Neuronal stem cell (in vitro differentiated cells): Measurements from ENCODE around the gene SEPHS1.

Experiments
- DNase-seq: peaks from one replicate; pipeline ENCODE4 v3.0.0-alpha.2; 2013; ENCODE audit warnings: low spot score
- H2AFZ ChIP-seq: one replicate; pipeline ENCODE4 v1.6.1; 2013; ENCODE audit warnings: mild to moderate bottlenecking, low read length, inconsistent platforms
- H2AK5ac ChIP-seq: 2 replicates; pipeline ENCODE4 v1.6.1; 2013; ENCODE audit warnings: low read depth, mild to moderate bottlenecking, inconsistent platforms, low read length, moderate library complexity, mixed read lengths
- H2BK120ac ChIP-seq: 2 replicates; pipeline ENCODE4 v1.6.1; 2013; ENCODE audit warnings: low read depth, mild to moderate bottlenecking, inconsistent platforms, low read length, moderate library complexity, mixed read lengths
- H2BK12ac ChIP-seq: one replicate; pipeline ENCODE4 v1.6.1; 2013; ENCODE audit warnings: low read length, inconsistent platforms
- H2BK15ac ChIP-seq: 2 replicates; pipeline ENCODE4 v1.6.1; 2013; ENCODE audit warnings: mild to moderate bottlenecking, low read length, inconsistent platforms, mixed read lengths
- H2BK5ac ChIP-seq: one replicate; pipeline ENCODE4 v1.6.1; 2013; ENCODE audit warnings: inconsistent platforms, mild to moderate bottlenecking, low read length, moderate library complexity
- H3K14ac ChIP-seq: one replicate; pipeline ENCODE4 v1.6.1; 2013; ENCODE audit warnings: low read length, inconsistent platforms
- H3K18ac ChIP-seq: 2 replicates; pipeline ENCODE4 v1.6.1; 2013; ENCODE audit warnings: low read length, inconsistent platforms
- H3K23ac ChIP-seq: 2 replicates; pipeline ENCODE4 v1.6.1; 2013; ENCODE audit warnings: low read depth, mild to moderate bottlenecking, mixed read lengths, low read length, inconsistent platforms; ENCODE audit not compliant: poor library complexity
- H3K27ac ChIP-seq: replicated peaks from 3 replicates; pipeline ENCODE4 v1.5.1; 2013; ENCODE audit warnings: low read length, inconsistent platforms
- H3K27me3 ChIP-seq, 3 experiments: 2 replicates each; pipeline ENCODE4 v1.6.1; 2013; ENCODE audit warnings: low read length in 3 of 3, mild to moderate bottlenecking in 2 of 3, inconsistent platforms in 1 of 3, low read depth in 1 of 3, mixed read lengths in 1 of 3, moderate library complexity in 1 of 3; ENCODE audit not compliant: control insufficient read depth in 3 of 3, insufficient read depth in 3 of 3
- H3K36me3 ChIP-seq, 2 donors: replicated peaks in 1 of 2; 2 replicates each; pipeline ENCODE4 v1.6.1; 2013; ENCODE audit warnings: low read length in 2 of 2; ENCODE audit not compliant: control insufficient read depth in 2 of 2, insufficient read depth in 2 of 2
- H3K4ac ChIP-seq: 2 replicates; pipeline ENCODE4 v1.6.1; 2013; ENCODE audit warnings: inconsistent platforms, mild to moderate bottlenecking, low read length, moderate library complexity
- H3K4me1 ChIP-seq, 2 donors: 1 replicate in 1 of 2; 2 replicates in 1 of 2; pipeline ENCODE4 v1.6.1; 2013; ENCODE audit warnings: low read length in 2 of 2, low read depth in 1 of 2; ENCODE audit not compliant: control insufficient read depth in 2 of 2, insufficient read depth in 1 of 2
- H3K4me2 ChIP-seq: one replicate; pipeline ENCODE4 v1.6.1; 2013; ENCODE audit warnings: mild to moderate bottlenecking, low read length, inconsistent platforms; ENCODE audit not compliant: insufficient read depth, poor library complexity, severe bottlenecking
- H3K4me3 ChIP-seq, 2 donors: 2 replicates each; pipeline ENCODE4 v1.5.1; 2013; ENCODE audit warnings: low read length in 2 of 2, mild to moderate bottlenecking in 2 of 2, inconsistent platforms in 1 of 2, moderate library complexity in 1 of 2
- H3K79me1 ChIP-seq: one replicate; pipeline ENCODE4 v1.6.1; 2013; ENCODE audit warnings: low read depth, mild to moderate bottlenecking, inconsistent platforms, low read length, moderate library complexity
- H3K9ac ChIP-seq: one replicate; pipeline ENCODE4 v1.6.1; 2013; ENCODE audit warnings: mild to moderate bottlenecking, low read depth, low read length, inconsistent platforms; ENCODE audit not compliant: poor library complexity
- H3K9me3 ChIP-seq, 2 donors: replicated peaks in 1 of 2; 2 replicates each; pipeline versions ENCODE3 to v1.6.1; 2013; ENCODE audit warnings: low read length in 2 of 2, mild to moderate bottlenecking in 2 of 2, inconsistent platforms in 1 of 2, low read depth in 1 of 2, mixed read lengths in 1 of 2, moderate library complexity in 1 of 2; ENCODE audit not compliant: control insufficient read depth in 2 of 2, insufficient read depth in 1 of 2
- H4K8ac ChIP-seq: one replicate; pipeline ENCODE4 v1.6.1; 2013; ENCODE audit warnings: low read depth, mild to moderate bottlenecking, inconsistent platforms, low read length, moderate library complexity
- H4K91ac ChIP-seq: one replicate; pipeline ENCODE4 v1.6.1; 2013; ENCODE audit warnings: low read length, low read depth, mild to moderate bottlenecking, inconsistent platforms; ENCODE audit not compliant: poor library complexity
- WGBS, 2 donors: extraction: QIAGEN DNeasy Blood & Tissue Kit; methylation state at CpG; one replicate each; pipeline ENCODE4 v1.1.7; 2013; ENCODE audit warnings: missing lambda C conversion rate in 2 of 2, mixed read lengths in 1 of 2; ENCODE audit not compliant: insufficient read length in 2 of 2, insufficient replicate concordance in 1 of 2; ENCODE audit errors: extremely low coverage in 2 of 2; 5-methylcytosine and 5-hydroxymethylcytosine counted together

SEPHS1 gene

DNA sequence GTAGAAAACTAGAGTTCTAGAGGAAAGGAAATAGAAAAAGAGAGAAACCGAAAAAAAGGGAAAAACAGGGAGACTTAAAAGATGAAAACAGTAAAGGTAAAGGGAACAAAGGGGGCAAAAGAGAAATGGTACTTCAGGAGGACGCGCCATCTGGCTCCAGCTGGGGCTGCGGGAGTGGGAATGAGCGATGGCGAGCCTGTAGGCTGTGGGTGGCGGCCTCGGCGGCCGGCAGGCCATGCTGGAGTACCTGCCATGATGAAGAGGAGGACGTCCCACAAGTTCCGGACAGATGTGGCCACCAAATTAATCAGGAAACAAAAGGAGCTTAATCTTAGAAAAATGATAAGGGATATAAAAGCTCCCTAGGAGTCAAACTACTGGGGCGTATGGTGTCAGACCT is 26.5 kb downstream of the SEPHS1 start:
- no peak overlapping the region for H3K14ac ChIP-seq
- no peak overlapping the region for H3K23ac ChIP-seq
- peaks cover 23 to 93% of the 10 kb centered on the region in 2 donors for H3K36me3 ChIP-seq
- H2BK12ac ChIP-seq, result no peak overlapping the region
- H3K4ac ChIP-seq, result no peak overlapping the region
- H3K4me1 ChIP-seq, result no peaks in the 10 kb centered on the region
- H3K18ac ChIP-seq, result no peak overlapping the region
- DNase-seq, result no peak
- no peak overlapping the region for H4K91ac ChIP-seq
- H2BK15ac ChIP-seq, result no peak overlapping the region
- H3K27me3 ChIP-seq, result no peaks in the 10 kb centered on the region
- WGBS, 2 donors, result no CpG with 5 or more reads among the region's 13 CpGs
- no peak overlapping the region for H2BK5ac ChIP-seq
- H2AFZ ChIP-seq, result no peak overlapping the region
- no peak overlapping the region for H3K4me3 ChIP-seq
- no peak overlapping the region for H3K9ac ChIP-seq
- no peak overlapping the region for H2BK120ac ChIP-seq
- no peak overlapping the region for H4K8ac ChIP-seq
- H2AK5ac ChIP-seq, result no peak overlapping the region
- H3K79me1 ChIP-seq, result no peaks in the 10 kb centered on the region
- H3K4me2 ChIP-seq, result no peak overlapping the region
- no peaks in the 10 kb centered on the region for H3K9me3 ChIP-seq
- H3K27ac ChIP-seq, result no peak overlapping the region

DNA sequence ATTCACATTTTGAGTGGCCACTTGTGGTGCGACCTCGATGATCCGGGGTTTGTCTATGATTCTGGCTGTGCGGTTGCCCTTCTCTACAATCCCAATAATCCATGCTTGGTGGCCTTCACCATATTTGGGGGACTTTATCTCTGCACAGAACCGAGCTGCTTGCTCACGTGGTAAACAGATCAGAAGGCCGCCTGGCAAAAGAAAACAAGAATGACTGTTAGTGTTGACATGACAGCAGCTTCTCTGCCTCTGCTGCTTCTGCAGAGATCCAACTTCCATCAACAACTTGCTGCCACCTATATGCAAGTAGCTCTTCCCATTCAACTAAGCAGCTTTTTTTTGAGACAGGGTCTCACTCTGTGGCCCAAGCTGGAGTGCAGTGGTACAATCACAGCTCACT is 28.9 kb downstream of the SEPHS1 start:
- Histone ChIP-seq H3K14ac (no peak overlapping the region), H2AK5ac (no peak overlapping the region), H2BK15ac (no peak overlapping the region), H2AFZ (no peak overlapping the region), H4K91ac (no peak overlapping the region), H3K4me1 (no peaks in the 10 kb centered on the region), H3K4me3 (no peak overlapping the region), H3K27me3 (no peaks in the 10 kb centered on the region), H3K9me3 (no peaks in the 10 kb centered on the region), H3K4ac (no peak overlapping the region), H2BK5ac (no peak overlapping the region), H4K8ac (no peak overlapping the region), H2BK12ac (no peak overlapping the region), H3K36me3 (peaks cover 15 to 70% of the 10 kb centered on the region in 2 donors), H3K9ac (no peak overlapping the region), H3K4me2 (no peak overlapping the region), H3K18ac (no peak overlapping the region), H3K27ac (no peak overlapping the region), H3K79me1 (no peaks in the 10 kb centered on the region), H2BK120ac (no peak overlapping the region), H3K23ac (no peak overlapping the region)
- no CpG with 5 or more reads among the region's 7 CpGs for WGBS, 2 donors
- no peak for DNase-seq

DNA sequence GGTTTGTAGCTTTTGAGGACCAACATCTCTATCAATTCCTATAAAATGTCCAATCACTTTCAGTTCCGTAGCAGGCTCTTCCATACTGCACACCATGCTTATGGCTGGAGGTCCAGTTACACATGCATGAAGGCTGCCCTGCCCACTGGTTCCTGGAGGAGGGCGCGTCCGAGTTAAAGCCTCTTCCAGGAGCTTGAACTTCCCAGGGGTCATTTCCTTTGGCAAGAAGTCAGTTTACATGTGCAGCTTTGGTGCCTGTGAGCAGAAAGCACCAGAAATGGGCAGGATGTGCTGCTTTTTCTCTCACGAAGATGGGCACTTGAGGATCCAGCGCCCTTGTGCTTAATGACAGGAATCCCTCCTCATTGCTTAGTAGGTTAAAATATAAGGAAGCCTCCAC is 30.6 kb downstream of the SEPHS1 start:
- Histone ChIP-seq H3K27ac (no peak overlapping the region), H3K36me3 (peaks cover 10 to 53% of the 10 kb centered on the region in 2 donors), H3K9ac (no peak overlapping the region), H3K9me3 (no peaks in the 10 kb centered on the region), H3K14ac (no peak overlapping the region), H4K91ac (no peak overlapping the region), H3K27me3 (no peaks in the 10 kb centered on the region), H3K4ac (no peak overlapping the region), H3K79me1 (no peaks in the 10 kb centered on the region), H2AFZ (no peak overlapping the region), H3K23ac (no peak overlapping the region), H3K4me1 (no peaks in the 10 kb centered on the region), H3K4me2 (no peak overlapping the region), H2AK5ac (no peak overlapping the region), H3K18ac (no peak overlapping the region), H2BK120ac (no peak overlapping the region), H2BK5ac (no peak overlapping the region), H4K8ac (no peak overlapping the region), H2BK15ac (no peak overlapping the region), H3K4me3 (no peak overlapping the region), H2BK12ac (no peak overlapping the region)
- no CpG with 5 or more reads among the region's 6 CpGs for WGBS, 2 donors
- no peak for DNase-seq

DNA sequence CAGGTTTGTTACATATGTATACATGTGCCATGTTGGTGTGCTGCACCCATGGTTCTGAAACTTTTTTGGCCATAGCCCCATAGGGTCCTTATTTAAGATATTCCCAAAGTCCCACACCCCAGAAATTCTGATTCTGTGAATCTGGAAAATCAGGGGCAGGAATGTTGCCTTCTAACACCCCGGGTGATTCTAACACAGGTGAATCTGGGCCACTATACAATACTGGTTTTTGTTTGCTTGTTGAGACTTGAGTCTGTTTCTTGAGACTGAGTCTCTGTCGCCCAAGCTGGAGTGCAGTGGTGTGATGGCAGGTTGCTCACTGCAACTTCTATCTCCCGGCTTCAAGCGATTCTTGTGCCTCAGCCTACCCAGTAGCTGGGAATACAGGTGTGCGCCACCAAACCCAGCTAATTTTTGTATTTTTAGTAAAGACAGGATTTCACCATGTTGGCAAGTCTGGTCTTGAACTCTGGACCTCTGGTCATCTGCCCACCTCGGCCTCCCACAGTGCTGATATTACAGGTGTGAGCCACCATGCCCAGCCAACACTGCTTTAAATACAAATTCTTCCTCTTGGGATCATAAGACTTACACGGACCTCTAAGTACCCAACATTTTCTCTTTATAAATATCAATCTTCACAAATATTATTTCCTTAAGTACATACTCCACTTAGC is 31.3 kb downstream of the SEPHS1 start:
- Histone ChIP-seq H3K23ac (no peak overlapping the region), H4K91ac (no peak overlapping the region), H4K8ac (no peak overlapping the region), H3K18ac (no peak overlapping the region), H3K4me3 (no peak overlapping the region), H3K4me2 (no peak overlapping the region), H3K27me3 (no peaks in the 10 kb centered on the region), H2BK15ac (no peak overlapping the region), H2BK120ac (no peak overlapping the region), H3K9ac (no peak overlapping the region), H3K79me1 (no peaks in the 10 kb centered on the region), H3K14ac (no peak overlapping the region), H3K4me1 (no peaks in the 10 kb centered on the region), H3K4ac (no peak overlapping the region), H3K9me3 (no peaks in the 10 kb centered on the region), H2AFZ (no peak overlapping the region), H2AK5ac (no peak overlapping the region), H2BK5ac (no peak overlapping the region), H3K27ac (no peak overlapping the region), H2BK12ac (no peak overlapping the region), H3K36me3 (peaks cover 8 to 47% of the 10 kb centered on the region in 2 donors)
- no peak for DNase-seq
- 100% methylated on average over 1 of the region's 7 CpGs; no CpG with 5 or more reads in 1 of the 2 donors for WGBS, 2 donors
